Effector memory CD8-positive, alpha-beta T cell (primary cell): ENCODE results near the gene PTGER3.

Experiments used
- ATAC-seq: fragments of 150-1000 bp; cut with Tn5 transposase; replicated peaks from 2 replicates; pipeline ENCODE4 v1.10.0; 2021; ENCODE audit warnings: mild to moderate bottlenecking, moderate library complexity
- DNase-seq, 3 experiments: peaks; one replicate each; pipeline ENCODE4 v3.0.0; 2021
- H3K27ac Mint-ChIP-seq, 2 donors: one replicate each; pipeline ENCODE4 v1.8.0; 2022; ENCODE audit warnings: mild to moderate bottlenecking in 2 of 2, mixed read lengths in 2 of 2, moderate library complexity in 2 of 2
- H3K27me3 Mint-ChIP-seq, 2 donors: one replicate each; pipeline ENCODE4 v1.8.0; 2022; ENCODE audit warnings: mixed read lengths in 2 of 2
- H3K36me3 Mint-ChIP-seq: one replicate; pipeline ENCODE4 v1.8.0; 2022; ENCODE audit warnings: mild to moderate bottlenecking, moderate library complexity, mixed read lengths; ENCODE audit not compliant: insufficient read depth
- H3K4me1 Mint-ChIP-seq, 2 donors: one replicate each; pipeline ENCODE4 v1.8.0; 2022; ENCODE audit warnings: low read depth in 2 of 2, mixed read lengths in 2 of 2
- H3K4me3 Mint-ChIP-seq, 2 donors: one replicate each; pipeline ENCODE4 v1.8.0; 2022; ENCODE audit warnings: mild to moderate bottlenecking in 2 of 2, mixed read lengths in 2 of 2, moderate library complexity in 2 of 2
- H3K9me3 Mint-ChIP-seq, 2 donors: one replicate each; pipeline ENCODE4 v1.8.0; 2022; ENCODE audit warnings: mixed read lengths in 2 of 2

The PTGER3 gene

GRCh38 chr1:71041806-71042205 lies 5.8 kb downstream of the PTGER3 start:
- Mint-ChIP-seq H3K27ac (no peak overlapping the region), H3K4me3 (no peak overlapping the region), H3K27me3 (peaks cover 36 to 48% of the 10 kb centered on the region in 2 donors), H3K9me3 (no peaks in the 10 kb centered on the region), H3K36me3 (peaks cover 6% of the 10 kb centered on the region), H3K4me1 (peaks cover 9% of the 10 kb centered on the region in 2 donors)
- ATAC-seq (no peak), DNase-seq (no peak)

GRCh38 chr1:71039661-71040262 lies 7.9 kb downstream of the PTGER3 start:
- no peak overlapping the region for H3K27ac Mint-ChIP-seq
- no peaks in the 10 kb centered on the region for H3K4me1 Mint-ChIP-seq
- no peak for DNase-seq
- ATAC-seq = no peak
- no peak overlapping the region for H3K4me3 Mint-ChIP-seq
- no peaks in the 10 kb centered on the region for H3K9me3 Mint-ChIP-seq
- no peaks in the 10 kb centered on the region for H3K36me3 Mint-ChIP-seq
- H3K27me3 Mint-ChIP-seq = peaks cover 28 to 39% of the 10 kb centered on the region in 2 donors

GRCh38 chr1:71038942-71039341 lies 8.7 kb downstream of the PTGER3 start:
- no peak for ATAC-seq
- no peak for DNase-seq
- no peaks in the 10 kb centered on the region for H3K4me1 Mint-ChIP-seq
- no peak overlapping the region for H3K4me3 Mint-ChIP-seq
- no peak overlapping the region for H3K27ac Mint-ChIP-seq
- H3K9me3 Mint-ChIP-seq = no peaks in the 10 kb centered on the region
- peaks cover 26 to 38% of the 10 kb centered on the region in 2 donors for H3K27me3 Mint-ChIP-seq
- H3K36me3 Mint-ChIP-seq = no peaks in the 10 kb centered on the region

GRCh38 chr1:71037829-71038620 lies 9.6 kb downstream of the PTGER3 start:
- DNase-seq = no peak

GRCh38 chr1:71037066-71037465 lies 10.6 kb downstream of the PTGER3 start:
- no peaks in the 10 kb centered on the region for H3K36me3 Mint-ChIP-seq
- ATAC-seq (no peak), DNase-seq (no peak)
- H3K27me3 Mint-ChIP-seq = peaks cover 36 to 38% of the 10 kb centered on the region in 2 donors
- no peak overlapping the region for H3K4me3 Mint-ChIP-seq
- H3K27ac Mint-ChIP-seq = no peak overlapping the region
- no peaks in the 10 kb centered on the region for H3K9me3 Mint-ChIP-seq
- H3K4me1 Mint-ChIP-seq = no peaks in the 10 kb centered on the region

More at GRCh38 chr1:71037829-71038620, 9.6 kb downstream of the PTGER3 start:
- no peaks in the 10 kb centered on the region for H3K9me3 Mint-ChIP-seq
- H3K4me1 Mint-ChIP-seq = no peaks in the 10 kb centered on the region
- no peak for ATAC-seq
- H3K27ac Mint-ChIP-seq = no peak overlapping the region
- no peak overlapping the region for H3K4me3 Mint-ChIP-seq
- no peaks in the 10 kb centered on the region for H3K36me3 Mint-ChIP-seq
- H3K27me3 Mint-ChIP-seq = peaks cover 32 to 38% of the 10 kb centered on the region in 2 donors

GRCh38 chr1:71033136-71033535 lies 14.5 kb downstream of the PTGER3 start:
- Mint-ChIP-seq H3K27ac (no peak overlapping the region), H3K27me3 (peaks cover 23 to 46% of the 10 kb centered on the region in 2 donors), H3K36me3 (no peaks in the 10 kb centered on the region), H3K9me3 (no peaks in the 10 kb centered on the region), H3K4me3 (no peak overlapping the region), H3K4me1 (no peaks in the 10 kb centered on the region)
- ATAC-seq (no peak), DNase-seq (no peak)

- Mint-ChIP-seq H3K4me1 (no peaks in the 10 kb centered on the region), H3K27ac (no peak overlapping the region), H3K9me3 (no peaks in the 10 kb centered on the region), H3K4me3 (no peak overlapping the region), H3K27me3 (peaks cover 26 to 50% of the 10 kb centered on the region in 2 donors), H3K36me3 (no peaks in the 10 kb centered on the region)
- ATAC-seq (no peak), DNase-seq (no peak)
These were observed 16.2 kb downstream of the PTGER3 start for GRCh38 chr1:71031426-71031825.

- DNase-seq (no peak), ATAC-seq (no peak)
- Mint-ChIP-seq H3K9me3 (no peaks in the 10 kb centered on the region), H3K27me3 (peaks cover 14 to 39% of the 10 kb centered on the region in 2 donors), H3K4me1 (no peaks in the 10 kb centered on the region), H3K4me3 (no peak overlapping the region), H3K36me3 (no peaks in the 10 kb centered on the region), H3K27ac (no peak overlapping the region)
These were observed 17.6 kb downstream of the PTGER3 start for GRCh38 chr1:71030026-71030425.

- H3K4me3 Mint-ChIP-seq = no peak overlapping the region
- DNase-seq = no peak
- H3K4me1 Mint-ChIP-seq = no peaks in the 10 kb centered on the region
- no peak for ATAC-seq
- no peaks in the 10 kb centered on the region for H3K36me3 Mint-ChIP-seq
- H3K27me3 Mint-ChIP-seq = peaks cover 14 to 39% of the 10 kb centered on the region in 2 donors
- no peak overlapping the region for H3K27ac Mint-ChIP-seq
- no peaks in the 10 kb centered on the region for H3K9me3 Mint-ChIP-seq
These were observed 18.6 kb downstream of the PTGER3 start for GRCh38 chr1:71028981-71029380.

- Mint-ChIP-seq H3K27me3 (peaks cover 14 to 32% of the 10 kb centered on the region in 2 donors), H3K9me3 (no peaks in the 10 kb centered on the region), H3K4me3 (no peak overlapping the region), H3K4me1 (no peaks in the 10 kb centered on the region), H3K36me3 (no peaks in the 10 kb centered on the region), H3K27ac (no peak overlapping the region)
- DNase-seq (no peak), ATAC-seq (no peak)
These were observed 19.6 kb downstream of the PTGER3 start for GRCh38 chr1:71027991-71028390.

GRCh38 chr1:71026093-71026492 lies 21.5 kb downstream of the PTGER3 start:
- Mint-ChIP-seq H3K27ac (no peak overlapping the region), H3K9me3 (no peaks in the 10 kb centered on the region), H3K4me1 (no peaks in the 10 kb centered on the region), H3K36me3 (no peaks in the 10 kb centered on the region), H3K4me3 (no peak overlapping the region), H3K27me3 (peaks cover 14 to 25% of the 10 kb centered on the region in 2 donors)
- no peak for DNase-seq
- no peak for ATAC-seq

GRCh38 chr1:71023515-71023914 lies 24.1 kb downstream of the PTGER3 start:
- Mint-ChIP-seq H3K4me1 (no peaks in the 10 kb centered on the region), H3K36me3 (no peaks in the 10 kb centered on the region), H3K27ac (no peak overlapping the region), H3K27me3 (peaks cover 7 to 8% of the 10 kb centered on the region in 2 donors), H3K4me3 (no peak overlapping the region), H3K9me3 (no peaks in the 10 kb centered on the region)
- ATAC-seq (no peak), DNase-seq (no peak)

GRCh38 chr1:71019233-71019969 lies 28.2 kb downstream of the PTGER3 start:
- Mint-ChIP-seq H3K27me3 (peaks cover 12 to 17% of the 10 kb centered on the region in 2 donors), H3K4me1 (no peaks in the 10 kb centered on the region), H3K27ac (no peak overlapping the region), H3K36me3 (no peaks in the 10 kb centered on the region), H3K4me3 (no peak overlapping the region), H3K9me3 (no peaks in the 10 kb centered on the region)
- DNase-seq (no peak), ATAC-seq (no peak)
